Mesendoderm (in vitro differentiated cells): ENCODE measurements around the gene PRR20C.
"Not testable (repeated sequence)": the region's sequence is repeated elsewhere in the genome, so short reads cannot be mapped to it uniquely, and the experiment has no call there.

Source experiments
- DNase-seq: peaks from one replicate; pipeline ENCODE4 v3.0.0; 2013
- H2AK5ac ChIP-seq: 2 replicates; pipeline ENCODE4 v1.6.1; 2013; ENCODE audit warnings: low read length, inconsistent platforms
- H2BK120ac ChIP-seq: 2 replicates; pipeline ENCODE4 v1.6.1; 2013; ENCODE audit warnings: low read depth, mild to moderate bottlenecking, low read length, moderate library complexity, mixed read lengths
- H2BK15ac ChIP-seq: replicated peaks from 2 replicates; pipeline ENCODE4 v1.6.1; 2013; ENCODE audit warnings: low read depth, mild to moderate bottlenecking, moderate library complexity
- H2BK5ac ChIP-seq: 2 replicates; pipeline ENCODE4 v1.6.1; 2013; ENCODE audit warnings: low read length, inconsistent platforms
- H3K18ac ChIP-seq: 2 replicates; pipeline ENCODE4 v1.6.1; 2013; ENCODE audit warnings: mild to moderate bottlenecking, low read length, mixed read lengths
- H3K23ac ChIP-seq: one replicate; pipeline ENCODE4 v1.6.1; 2013; ENCODE audit warnings: low read length
- H3K27ac ChIP-seq: 2 replicates; pipeline ENCODE4 v1.5.1; 2013; ENCODE audit warnings: low read depth, mild to moderate bottlenecking, inconsistent platforms, low read length, moderate library complexity
- H3K27me3 ChIP-seq: 2 replicates; pipeline ENCODE4 v1.6.1; 2013; ENCODE audit warnings: low read length, control low read depth, mild to moderate bottlenecking, inconsistent platforms; ENCODE audit not compliant: insufficient read depth, poor library complexity
- H3K36me3 ChIP-seq: 2 replicates; pipeline ENCODE4 v1.6.1; 2013; ENCODE audit warnings: low read length, inconsistent platforms; ENCODE audit not compliant: control insufficient read depth, insufficient read depth
- H3K4ac ChIP-seq: one replicate; pipeline ENCODE4 v1.6.1; 2013; ENCODE audit warnings: low read depth, mild to moderate bottlenecking, low read length, moderate library complexity
- H3K4me1 ChIP-seq: 2 replicates; pipeline ENCODE4 v1.6.1; 2013; ENCODE audit warnings: low read depth, low read length, inconsistent platforms; ENCODE audit not compliant: control insufficient read depth
- H3K4me2 ChIP-seq: 2 replicates; pipeline ENCODE4 v1.6.1; 2013; ENCODE audit warnings: low read length
- H3K4me3 ChIP-seq: 2 replicates; pipeline ENCODE4 v1.5.1; 2013; ENCODE audit warnings: mild to moderate bottlenecking, low read length
- H3K56ac ChIP-seq: one replicate; pipeline ENCODE4 v1.6.1; 2013; ENCODE audit warnings: low read length
- H3K79me1 ChIP-seq: 2 replicates; pipeline ENCODE4 v1.6.1; 2013; ENCODE audit warnings: low read length, inconsistent platforms
- H3K79me2 ChIP-seq: 2 replicates; pipeline ENCODE4 v1.6.1; 2013; ENCODE audit warnings: mild to moderate bottlenecking, low read length; ENCODE audit not compliant: control insufficient read depth, insufficient read depth
- H3K9ac ChIP-seq: 2 replicates; pipeline ENCODE4 v1.6.1; 2013; ENCODE audit warnings: low read length, inconsistent platforms
- H4K5ac ChIP-seq: one replicate; pipeline ENCODE4 v1.6.1; 2013; ENCODE audit warnings: low read length
- H4K8ac ChIP-seq: one replicate; pipeline ENCODE4 v1.6.1; 2013; ENCODE audit warnings: low read depth, mild to moderate bottlenecking, control low read depth, low read length, moderate library complexity
- WGBS: extraction: QIAGEN DNeasy Blood & Tissue Kit; methylation state at CpG from one replicate; pipeline ENCODE4 v1.1.7; 2013; ENCODE audit warnings: low lambda C conversion rate, missing lambda C conversion rate; ENCODE audit not compliant: insufficient coverage; ENCODE audit errors: extremely low coverage; 5-methylcytosine and 5-hydroxymethylcytosine counted together

The PRR20C gene

GRCh38 chr13:57138988-57139387 is 14.9 kb upstream of the PRR20C start:
- WGBS = no CpG with 5 or more reads among the region's 5 CpGs
- no peak overlapping the region for H2AK5ac ChIP-seq

GRCh38 chr13:57139781-57140180 is 14.1 kb upstream of the PRR20C start:
- not testable (repeated sequence) for H3K56ac ChIP-seq, H3K23ac ChIP-seq, H3K18ac ChIP-seq, H3K4me3 ChIP-seq, H3K4ac ChIP-seq, H2BK15ac ChIP-seq, H3K79me1 ChIP-seq, H3K27ac ChIP-seq, H4K8ac ChIP-seq, H2BK120ac ChIP-seq, H3K79me2 ChIP-seq, H4K5ac ChIP-seq, H3K4me1 ChIP-seq, H2AK5ac ChIP-seq, H3K9ac ChIP-seq, H3K27me3 ChIP-seq, H2BK5ac ChIP-seq, H3K36me3 ChIP-seq, H3K4me2 ChIP-seq, DNase-seq
- WGBS = no CpG with 5 or more reads among the region's 18 CpGs

More at GRCh38 chr13:57138988-57139387, 14.9 kb upstream of the PRR20C start:
- Histone ChIP-seq H3K4ac (no peak overlapping the region), H3K9ac (no peak overlapping the region), H3K27ac (no peak overlapping the region), H3K4me2 (no peak overlapping the region), H3K23ac (no peak overlapping the region), H2BK15ac (no peak overlapping the region), H2BK120ac (no peak overlapping the region), H3K4me1 (no peaks in the 10 kb centered on the region), H3K18ac (no peak overlapping the region), H3K79me2 (no peaks in the 10 kb centered on the region), H3K27me3 (no peaks in the 10 kb centered on the region), H3K79me1 (no peaks in the 10 kb centered on the region), H3K56ac (no peak overlapping the region), H2BK5ac (no peak overlapping the region), H3K36me3 (no peaks in the 10 kb centered on the region), H3K4me3 (no peak overlapping the region), H4K5ac (no peak overlapping the region), H4K8ac (no peak overlapping the region)
- no peak for DNase-seq

- DNase-seq, H2AK5ac ChIP-seq, H2BK120ac ChIP-seq, H3K36me3 ChIP-seq, H3K18ac ChIP-seq, H3K4me3 ChIP-seq, H3K4ac ChIP-seq, H3K27ac ChIP-seq, H3K79me1 ChIP-seq, H3K79me2 ChIP-seq, H4K8ac ChIP-seq, H2BK15ac ChIP-seq, H3K27me3 ChIP-seq, H3K23ac ChIP-seq, H3K4me1 ChIP-seq, H4K5ac ChIP-seq, H3K4me2 ChIP-seq, H3K56ac ChIP-seq, H2BK5ac ChIP-seq, H3K9ac ChIP-seq: not testable (repeated sequence)
- no CpG with 5 or more reads among the region's 34 CpGs for WGBS
These were observed 13.5 kb upstream of the PRR20C start, which contains the start of gene PRR20A for GRCh38 chr13:57140235-57140968. Gene PRR20A (plus strand): TSS chr13:57140918. CDS start chr13:57141305, 387 bp downstream.

GRCh38 chr13:57147188-57147587 is 6.7 kb upstream of the PRR20C start, which contains the start of gene PRR20B:
Gene PRR20B (plus strand): TSS chr13:57147488. CDS start chr13:57147875, 387 bp downstream.
- DNase-seq, H2BK5ac ChIP-seq, H3K23ac ChIP-seq, H2BK15ac ChIP-seq, H3K4me2 ChIP-seq, H2AK5ac ChIP-seq, H4K8ac ChIP-seq, H3K4me1 ChIP-seq, H3K56ac ChIP-seq, H3K79me2 ChIP-seq, H4K5ac ChIP-seq, H3K4me3 ChIP-seq, H3K79me1 ChIP-seq, H2BK120ac ChIP-seq, H3K4ac ChIP-seq, H3K9ac ChIP-seq, H3K27me3 ChIP-seq, H3K18ac ChIP-seq, H3K36me3 ChIP-seq, H3K27ac ChIP-seq: not testable (repeated sequence)
- no CpG with 5 or more reads among the region's 22 CpGs for WGBS

GRCh38 chr13:57148106-57148505 is 5.8 kb upstream of the PRR20C start:
- H2BK5ac ChIP-seq, H2AK5ac ChIP-seq, H3K18ac ChIP-seq, H3K79me1 ChIP-seq, H3K4me1 ChIP-seq, H2BK15ac ChIP-seq, H3K23ac ChIP-seq, H3K27me3 ChIP-seq, H3K27ac ChIP-seq, H4K5ac ChIP-seq, H3K79me2 ChIP-seq, H4K8ac ChIP-seq, H3K4ac ChIP-seq, DNase-seq, H3K4me3 ChIP-seq, H3K56ac ChIP-seq, H3K4me2 ChIP-seq, H2BK120ac ChIP-seq, H3K9ac ChIP-seq, H3K36me3 ChIP-seq: not testable (repeated sequence)
- WGBS = no CpG with 5 or more reads among the region's 14 CpGs

- not testable (repeated sequence) for H3K4me3 ChIP-seq, H4K5ac ChIP-seq, H2BK120ac ChIP-seq, H2BK5ac ChIP-seq, H3K56ac ChIP-seq, H3K27ac ChIP-seq, H3K4me1 ChIP-seq, H3K4me2 ChIP-seq, H3K36me3 ChIP-seq, DNase-seq, H3K79me1 ChIP-seq, H3K4ac ChIP-seq, H3K27me3 ChIP-seq, H3K79me2 ChIP-seq, H3K23ac ChIP-seq, H2BK15ac ChIP-seq, H4K8ac ChIP-seq, H2AK5ac ChIP-seq, H3K9ac ChIP-seq, H3K18ac ChIP-seq
- no CpG with 5 or more reads among the region's 22 CpGs for WGBS
These were observed 6.5 kb downstream of the PRR20C start, which contains the start of gene PRR20D for GRCh38 chr13:57160332-57160731. Gene PRR20D (plus strand): TSS chr13:57160632. CDS start chr13:57161019, 387 bp downstream.
